Islet precursor cell (in vitro differentiated cells): Measurements from ENCODE around the gene IMMP2L.
"Not testable (repeated sequence)": the region's sequence is repeated elsewhere in the genome, so short reads cannot be mapped to it uniquely, and the experiment has no call there.

ENCODE experiments used
- DNase-seq: peaks from one replicate; pipeline ENCODE4 v3.0.0-alpha.2; 2018

IMMP2L gene

DNA sequence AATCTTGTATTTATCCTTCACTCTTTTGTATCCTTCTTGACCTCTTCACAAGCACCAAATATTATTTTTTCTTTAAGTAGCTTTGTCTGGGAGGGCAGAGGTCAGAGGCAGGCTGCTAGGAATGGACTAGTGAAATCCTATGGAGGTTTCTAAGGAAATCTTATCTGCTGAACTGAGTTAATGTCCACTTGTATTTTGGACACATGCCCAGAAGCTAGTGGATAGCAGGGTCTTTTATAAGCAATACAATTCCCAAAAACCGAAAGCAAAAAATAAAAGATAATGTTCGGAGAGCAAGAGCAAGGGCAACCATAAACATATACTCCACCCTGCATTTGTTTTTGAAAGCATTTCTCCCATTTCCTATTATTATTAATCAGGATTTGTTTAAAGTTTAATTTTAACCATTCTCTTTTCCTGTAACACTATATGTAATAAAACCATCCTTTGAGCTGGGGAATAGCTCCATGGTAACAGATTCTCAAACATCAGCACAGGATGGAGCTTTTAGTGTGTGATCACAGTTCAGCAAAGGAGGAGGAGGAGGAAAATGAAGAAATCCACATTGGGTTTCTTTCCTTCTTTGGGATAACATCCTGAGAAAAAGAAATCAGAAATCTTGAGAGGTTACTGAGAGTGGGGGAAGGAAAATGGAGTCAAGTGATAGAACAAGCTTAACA, 799.6 kb downstream of the IMMP2L start:
- no peak for DNase-seq

GRCh38 chr7:110760341-110760740, 802.0 kb downstream of the IMMP2L start:
- DNase-seq: no peak

- DNase-seq: peak; percentile 72
These were observed 803.2 kb downstream of the IMMP2L start for GRCh38 chr7:110759069-110759468.

GRCh38 chr7:110754649-110755048, 807.6 kb downstream of the IMMP2L start:
- DNase-seq: no peak

- no peak for DNase-seq
These were observed 811.2 kb downstream of the IMMP2L start for GRCh38 chr7:110750931-110751605.

DNA sequence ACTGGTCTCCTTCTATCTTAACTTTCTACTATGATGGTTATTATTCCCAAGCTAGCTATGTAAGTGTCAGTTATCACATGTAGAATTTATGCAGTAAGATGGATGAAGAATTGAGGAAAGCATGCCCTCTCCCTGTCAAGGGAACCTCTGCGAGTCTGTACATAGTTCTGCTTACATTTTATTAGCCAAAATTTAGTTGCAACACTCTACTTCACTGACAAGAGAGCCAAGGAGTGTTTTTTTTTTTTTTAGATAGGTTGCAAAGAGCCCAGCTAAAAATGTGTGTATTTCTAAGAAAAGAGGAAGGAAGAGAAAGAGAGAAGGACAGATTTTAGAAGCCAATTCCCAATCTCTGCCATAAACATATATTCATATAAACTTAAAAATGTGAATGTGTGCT, 829.1 kb downstream of the IMMP2L start:
- no peak for DNase-seq

DNA sequence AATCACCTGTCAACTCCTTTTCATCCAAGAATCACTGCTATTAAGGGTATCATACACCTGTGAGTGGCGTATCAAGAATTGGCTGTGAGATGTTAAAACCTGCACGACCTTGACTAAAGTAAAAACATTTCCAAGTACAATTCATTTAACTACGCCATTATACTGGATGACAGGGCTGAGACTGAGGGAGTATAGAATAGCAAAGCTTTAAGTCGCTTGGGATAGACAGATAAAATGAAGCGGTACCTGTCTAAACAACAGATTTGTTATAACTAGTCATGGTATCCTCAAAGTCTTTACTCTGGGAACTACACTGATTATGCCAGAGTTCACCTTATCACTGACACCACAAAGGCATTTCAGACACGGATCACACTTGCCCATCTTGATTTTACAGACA, 837.5 kb downstream of the IMMP2L start:
- DNase-seq: no peak

DNA sequence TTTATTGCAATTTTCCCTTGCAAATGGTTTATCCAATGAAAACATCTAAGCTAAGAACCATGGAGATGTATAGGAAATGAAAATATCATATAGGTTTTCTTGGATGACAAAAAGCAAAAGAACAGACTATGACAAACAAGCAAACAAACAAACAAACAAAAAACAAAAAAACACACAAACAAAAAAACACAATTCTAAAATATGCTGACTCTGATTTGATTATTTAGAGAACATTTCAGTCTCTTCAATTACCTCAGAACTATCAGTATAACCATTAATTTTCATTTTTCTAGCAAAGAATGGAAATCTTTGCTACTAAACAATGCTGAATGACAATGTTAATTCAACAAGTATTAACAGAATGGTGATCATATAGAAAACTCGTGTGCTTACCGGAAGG, 840.9 kb downstream of the IMMP2L start:
- no peak for DNase-seq

- DNase-seq: no peak
These were observed 841.7 kb downstream of the IMMP2L start for GRCh38 chr7:110720626-110721025.

- DNase-seq: no peak
These were observed 842.6 kb downstream of the IMMP2L start for GRCh38 chr7:110719741-110720140.

DNA sequence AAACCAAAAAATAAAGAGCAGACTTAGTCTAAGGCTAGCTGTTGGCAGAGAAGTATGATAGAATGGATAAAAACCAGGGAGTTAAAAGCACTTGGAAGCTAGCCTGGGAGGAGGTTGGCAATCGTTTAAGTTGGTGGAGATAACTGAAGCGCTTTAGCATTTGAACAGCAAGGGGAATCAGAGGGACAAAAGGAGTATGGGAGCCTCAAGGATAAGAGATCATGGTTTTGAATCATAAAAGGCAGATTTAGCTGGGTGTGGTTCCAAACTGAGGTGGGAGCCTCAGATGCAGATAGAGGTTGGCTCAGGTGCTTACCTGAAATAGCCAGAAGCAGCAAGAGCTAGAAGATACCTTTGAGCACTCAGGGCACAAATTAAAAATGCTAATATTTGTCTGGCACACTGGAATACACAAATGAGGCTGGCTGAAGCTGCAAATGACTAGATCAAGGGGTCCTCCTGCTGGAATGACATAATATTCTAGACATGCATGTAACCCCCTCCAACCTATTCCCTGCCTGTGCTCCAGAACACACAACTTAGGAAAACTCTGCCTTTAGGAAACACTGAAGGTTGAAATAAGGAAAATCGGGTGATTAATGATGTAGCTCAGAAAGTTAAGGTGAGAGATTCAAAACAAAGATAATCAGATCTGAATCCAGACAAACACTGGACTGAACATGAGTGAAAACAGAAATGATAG, 843.6 kb downstream of the IMMP2L start:
- no peak for DNase-seq

DNA sequence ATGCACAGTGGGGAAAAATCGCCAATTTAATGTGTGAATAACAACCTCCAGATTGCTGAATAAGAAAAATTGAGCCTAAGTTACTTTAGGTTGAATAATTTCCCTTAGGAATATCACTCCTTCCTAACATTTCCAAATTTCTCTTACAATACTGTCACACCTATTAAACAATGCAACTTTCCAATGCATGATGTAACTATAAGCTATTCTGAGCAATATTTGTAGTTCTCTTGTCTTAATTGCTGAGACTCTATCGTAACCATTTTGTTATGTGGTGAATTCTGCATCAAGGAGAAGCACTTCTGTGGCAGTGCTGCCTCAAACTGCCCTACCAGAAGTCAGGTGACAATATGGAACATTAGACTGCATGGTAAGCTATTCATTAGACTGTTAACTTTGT, 858.1 kb downstream of the IMMP2L start:
- no peak for DNase-seq

GRCh38 chr7:110698576-110698975, 863.7 kb downstream of the IMMP2L start:
- no peak for DNase-seq

- DNase-seq: no peak
These were observed 868.9 kb downstream of the IMMP2L start for GRCh38 chr7:110693344-110693743.

DNA sequence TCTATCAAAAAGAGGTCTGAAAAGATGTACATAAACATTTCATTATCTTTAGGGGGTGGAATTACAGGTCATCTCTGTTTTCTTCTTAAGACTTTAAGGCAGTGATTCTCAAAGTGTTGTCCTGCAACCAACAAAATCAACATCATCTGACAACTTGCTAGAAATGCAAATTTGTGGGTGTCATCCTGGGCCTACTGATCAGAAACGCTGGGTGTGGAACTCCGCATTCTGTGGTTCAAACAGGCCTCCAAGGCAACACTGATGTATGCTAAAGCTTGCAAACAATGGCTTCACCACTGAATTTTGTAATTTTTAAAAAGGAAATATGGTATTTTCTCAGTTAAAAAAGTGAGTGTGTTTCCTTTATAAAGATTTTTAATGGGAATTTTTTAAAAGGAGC, 873.4 kb downstream of the IMMP2L start:
- DNase-seq: no peak

DNA sequence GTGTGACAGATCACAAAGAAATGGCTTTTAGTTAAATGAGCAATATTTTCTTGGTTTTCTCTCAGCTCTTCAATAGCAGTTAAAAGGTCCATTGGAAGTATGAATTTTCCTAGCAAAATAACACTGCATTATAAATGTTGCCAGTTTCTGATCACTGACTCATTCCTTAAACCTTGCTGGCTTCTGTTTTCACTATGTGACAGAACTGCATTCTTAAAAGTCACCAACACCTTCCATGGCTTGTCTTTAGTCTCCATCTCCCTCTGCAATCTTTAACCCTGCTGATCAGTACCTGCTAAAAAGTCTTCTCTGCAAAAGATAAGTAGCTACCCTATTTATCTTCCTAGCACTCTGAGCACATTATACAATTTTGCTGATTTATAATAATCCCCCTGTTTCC, 876.4 kb downstream of the IMMP2L start:
- DNase-seq: no peak

GRCh38 chr7:110681941-110682340, 880.4 kb downstream of the IMMP2L start:
- no peak for DNase-seq

DNA sequence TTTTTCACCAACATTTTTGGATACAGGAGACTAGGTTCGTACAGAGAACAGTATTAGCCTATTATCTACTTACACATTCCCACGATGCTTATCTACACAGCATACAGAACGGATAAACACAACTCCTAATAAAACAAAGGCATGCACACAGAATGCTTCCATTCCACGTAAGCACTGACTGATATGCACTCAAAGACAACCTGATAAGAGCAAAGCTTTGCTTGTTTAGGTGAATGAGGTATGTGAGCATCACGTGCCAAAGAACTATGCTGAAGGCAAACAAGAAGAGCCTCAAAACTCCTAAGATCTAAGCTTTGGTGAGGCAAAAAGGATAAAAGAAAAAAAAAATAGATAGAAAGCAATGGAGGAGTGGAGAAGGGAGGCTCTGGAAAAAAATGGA, 884.9 kb downstream of the IMMP2L start:
- no peak for DNase-seq

GRCh38 chr7:110676785-110677184, 885.5 kb downstream of the IMMP2L start:
- no peak for DNase-seq

GRCh38 chr7:110675383-110676103, 886.7 kb downstream of the IMMP2L start:
- DNase-seq: no peak

GRCh38 chr7:110673148-110673547, 889.1 kb downstream of the IMMP2L start:
- DNase-seq: no peak

GRCh38 chr7:110669410-110669809, 892.9 kb downstream of the IMMP2L start:
- DNase-seq: no peak

DNA sequence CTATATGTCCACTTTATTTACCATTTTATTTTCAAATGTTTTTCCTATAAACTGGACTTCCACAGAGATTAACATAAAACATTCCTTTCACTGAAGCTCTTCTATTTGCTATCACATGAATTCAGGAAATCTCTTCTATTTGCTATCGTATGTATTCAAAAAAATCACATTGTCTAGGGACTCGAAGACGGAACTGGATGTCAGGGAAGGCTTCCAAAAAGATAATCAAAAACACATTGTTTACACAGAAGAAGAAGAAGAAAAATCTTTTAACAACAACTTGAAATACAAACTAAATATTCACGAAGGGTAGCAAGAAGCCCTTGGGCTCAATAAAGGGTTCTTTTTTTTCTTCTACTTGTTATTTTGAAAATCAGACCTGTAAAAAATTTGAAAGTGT, 897.5 kb downstream of the IMMP2L start:
- no peak for DNase-seq

- not testable (repeated sequence) for DNase-seq
These were observed 901.7 kb downstream of the IMMP2L start for GRCh38 chr7:110660637-110661036.
